ENCODE data around the gene CDX1.
"Not testable (repeated sequence)": the region's sequence is repeated elsewhere in the genome, so short reads cannot be mapped to it uniquely, and the experiment has no call there.

CDX1 gene

DNA sequence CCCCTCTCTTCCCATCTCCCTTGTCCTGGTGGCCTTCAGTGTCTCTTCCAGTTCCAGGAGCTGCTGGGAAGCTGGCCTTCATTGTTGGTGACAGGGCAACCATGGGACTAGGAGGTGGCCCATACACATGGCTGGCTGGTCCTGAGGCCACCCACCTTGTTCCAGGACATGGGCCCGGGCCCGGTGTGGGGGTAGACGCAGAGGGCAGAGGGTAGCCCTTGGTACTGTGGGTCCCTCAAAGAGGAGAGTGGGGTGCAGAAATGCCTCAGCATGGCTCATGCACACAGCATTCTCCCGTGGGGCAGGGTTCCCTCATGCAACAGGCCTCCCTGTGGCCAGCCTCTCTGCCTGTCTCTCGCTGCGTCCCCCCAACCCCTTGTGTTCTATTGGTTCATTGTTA lies 44.1 kb downstream of the CDX1 start:
- DNase-seq = no peak

GRCh38 chr5:150211156-150212030 lies 44.8 kb downstream of the CDX1 start:
- DNase-seq = no peak

GRCh38 chr5:150213530-150213929 lies 47.0 kb downstream of the CDX1 start:
- no peak for DNase-seq

- no peak for DNase-seq
Measured at GRCh38 chr5:150214289-150214688, 47.7 kb downstream of the CDX1 start.

GRCh38 chr5:150215979-150216944 lies 49.7 kb downstream of the CDX1 start:
- DNase-seq = no peak

DNA sequence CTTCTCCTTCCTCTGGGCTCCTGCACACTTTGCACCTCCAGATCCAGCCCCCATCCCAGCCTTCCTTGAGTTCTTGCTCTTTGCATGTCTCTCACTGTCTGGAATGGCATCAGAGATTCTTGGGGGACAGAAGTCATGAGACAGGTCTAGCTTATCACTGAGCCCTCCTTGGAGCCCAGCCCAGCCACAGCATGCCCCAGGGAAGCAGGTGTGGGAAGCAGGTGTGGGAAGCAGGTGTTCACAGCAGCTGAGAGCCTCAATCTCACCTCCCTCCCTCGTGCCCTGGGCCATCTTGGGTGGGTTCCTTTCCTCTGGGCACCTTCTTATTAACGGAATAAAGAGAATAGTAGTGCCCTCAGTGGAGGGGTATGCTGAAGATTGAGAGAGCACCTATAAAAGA lies 50.5 kb downstream of the CDX1 start:
- no peak for DNase-seq

DNA sequence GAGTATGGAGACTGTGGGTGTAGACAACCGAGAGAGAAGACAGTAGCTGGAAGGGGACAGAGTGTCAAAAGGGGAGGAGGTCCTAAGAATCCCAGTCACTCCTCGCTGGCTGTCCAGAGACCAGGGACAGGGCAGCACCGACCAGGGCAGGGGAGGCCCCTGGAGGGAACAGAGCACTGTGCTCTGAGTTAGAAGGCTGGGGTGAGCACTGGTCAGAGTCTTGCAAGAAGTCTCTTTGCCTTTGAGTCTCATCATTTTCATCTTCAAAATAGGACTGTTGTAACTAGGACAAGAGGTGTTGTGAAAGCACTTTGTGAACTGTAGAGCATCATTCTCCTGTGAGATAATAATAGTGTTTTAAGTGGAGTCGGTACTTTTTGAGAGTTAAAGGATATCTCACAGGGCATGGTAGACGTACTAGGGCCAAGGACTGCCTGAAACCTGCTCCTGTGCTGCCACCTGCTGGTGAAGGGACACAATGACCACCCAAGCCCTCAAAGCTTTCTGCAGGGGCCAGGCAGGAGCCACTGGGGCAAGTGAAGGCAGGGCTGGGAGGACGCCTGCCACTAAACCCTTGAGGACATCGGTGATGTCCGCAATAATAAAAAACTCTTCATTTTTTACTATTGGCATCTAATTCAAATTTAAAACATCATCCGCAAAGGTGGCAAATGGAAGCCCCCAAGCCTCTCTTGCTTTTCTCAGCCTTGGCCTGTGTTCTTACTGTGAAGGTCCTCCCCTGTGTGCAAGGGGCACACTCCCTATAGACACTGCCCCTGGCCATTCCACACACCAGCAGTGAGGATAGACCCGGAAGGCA lies 51.5 kb downstream of the CDX1 start:
- DNase-seq = peak; percentile 58

GRCh38 chr5:150218693-150219035 lies 52.1 kb downstream of the CDX1 start:
- no peak for DNase-seq

- no peak for DNase-seq
Measured at GRCh38 chr5:150219142-150219541, 52.6 kb downstream of the CDX1 start.

DNA sequence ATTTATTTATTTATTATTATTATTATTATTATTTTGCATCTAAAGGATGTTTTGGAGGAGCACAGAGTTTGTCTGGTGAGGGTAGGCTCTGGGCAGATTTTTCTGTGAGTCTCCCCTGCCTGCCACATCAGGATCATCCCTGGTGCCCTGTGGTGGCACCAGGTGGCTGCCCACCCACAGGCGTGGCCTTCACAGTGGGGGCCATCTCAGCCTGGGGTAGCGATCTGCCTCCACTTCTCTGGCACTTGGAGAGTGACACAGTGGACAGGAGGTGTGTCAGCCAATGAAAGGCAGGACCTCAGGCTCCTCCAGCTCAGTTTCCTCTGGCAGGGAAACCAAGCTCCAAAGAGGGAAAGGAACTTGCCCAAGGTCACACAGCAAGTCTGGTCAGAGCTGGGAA lies 53.3 kb downstream of the CDX1 start:
- no peak for DNase-seq

- DNase-seq = no peak
Measured at GRCh38 chr5:150221471-150221870, 54.9 kb downstream of the CDX1 start.

- DNase-seq = no peak
Measured at GRCh38 chr5:150222906-150223305, 56.3 kb downstream of the CDX1 start.

DNA sequence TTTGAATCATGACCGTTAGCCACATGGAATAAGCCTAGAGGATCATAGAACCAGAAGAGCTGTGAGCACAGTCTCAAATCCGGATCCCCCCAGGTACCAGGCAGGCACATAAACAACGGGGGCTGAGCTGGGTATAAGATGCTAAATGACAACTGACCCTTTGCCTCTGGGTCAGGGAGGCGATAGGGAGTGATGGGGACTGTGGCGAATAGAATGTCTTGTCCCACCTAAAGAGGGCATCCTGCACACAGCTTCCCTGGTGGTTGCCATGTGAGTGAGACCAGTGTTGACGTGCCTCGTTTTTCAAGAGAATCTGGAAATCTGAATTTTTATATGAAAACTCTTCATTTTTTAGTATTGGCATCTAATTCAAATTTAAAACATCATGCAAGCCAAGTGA lies 56.9 kb downstream of the CDX1 start:
- no peak for DNase-seq

DNA sequence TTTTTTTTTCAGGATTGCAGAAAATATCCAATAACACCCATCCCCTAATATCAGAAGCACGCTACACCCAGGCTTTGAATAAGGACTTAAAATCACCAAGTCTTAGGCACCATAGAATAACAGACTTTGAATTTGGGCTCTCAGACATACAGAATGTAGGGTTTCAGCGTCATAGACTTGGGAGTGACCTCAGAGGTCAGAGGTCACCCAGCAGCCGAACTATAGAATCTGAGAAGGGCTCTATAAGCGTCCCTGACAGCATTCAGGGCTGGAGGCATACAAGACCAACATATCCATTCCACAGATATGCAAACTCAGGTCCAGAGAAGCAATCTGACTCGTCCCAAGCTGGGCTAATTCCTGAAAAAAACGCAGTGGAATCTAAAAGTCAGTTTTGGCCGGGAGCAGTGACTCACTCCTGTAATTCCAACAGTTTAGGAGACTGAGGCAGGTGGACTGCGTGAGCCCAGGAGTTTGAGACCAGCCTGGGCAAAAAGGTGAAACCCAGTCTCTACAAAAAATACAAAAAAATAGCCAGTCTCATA lies 58.0 kb downstream of the CDX1 start:
- DNase-seq = no peak

DNA sequence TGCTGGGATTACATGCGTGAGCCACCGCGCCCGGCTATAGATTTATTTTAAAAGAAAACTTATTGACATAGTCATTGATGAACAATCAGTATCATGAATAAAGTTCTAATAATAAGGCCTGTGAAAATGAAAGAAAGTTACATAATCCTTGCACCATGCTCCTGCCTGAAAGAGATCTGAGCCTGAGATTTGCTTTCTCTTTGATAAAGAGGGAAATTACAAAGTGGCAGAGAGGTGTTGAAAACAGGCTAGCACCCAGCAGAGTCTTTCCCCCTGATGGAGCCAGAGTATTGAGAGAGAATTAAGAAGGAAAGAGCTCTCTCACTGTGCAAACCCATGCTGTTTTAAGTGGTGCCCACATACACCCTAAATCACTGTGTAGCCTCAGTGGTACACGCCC lies 60.5 kb downstream of the CDX1 start:
- DNase-seq = no peak

GRCh38 chr5:150227606-150228273 lies 61.2 kb downstream of the CDX1 start:
- no peak for DNase-seq

DNA sequence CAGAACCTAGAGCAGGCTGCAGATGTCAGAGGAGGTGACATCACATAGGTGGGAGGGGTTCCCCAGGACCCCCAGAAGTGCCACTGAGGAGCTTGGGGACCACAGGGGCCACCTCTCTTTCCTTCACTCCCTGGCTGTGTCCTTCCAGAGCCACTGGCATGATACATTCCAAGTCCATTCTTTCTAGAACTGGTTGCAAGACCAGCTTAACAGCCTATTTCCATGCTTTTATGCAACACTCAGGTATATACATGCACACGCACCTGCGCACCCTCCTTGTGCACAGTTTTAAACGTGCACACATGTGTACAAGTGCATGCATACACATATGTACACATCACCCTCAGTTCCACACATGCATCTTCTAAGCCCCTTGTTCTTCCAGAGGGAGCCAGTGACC lies 63.0 kb downstream of the CDX1 start:
- no peak for DNase-seq

- DNase-seq = no peak
Measured at GRCh38 chr5:150230842-150231241, 64.3 kb downstream of the CDX1 start.

DNA sequence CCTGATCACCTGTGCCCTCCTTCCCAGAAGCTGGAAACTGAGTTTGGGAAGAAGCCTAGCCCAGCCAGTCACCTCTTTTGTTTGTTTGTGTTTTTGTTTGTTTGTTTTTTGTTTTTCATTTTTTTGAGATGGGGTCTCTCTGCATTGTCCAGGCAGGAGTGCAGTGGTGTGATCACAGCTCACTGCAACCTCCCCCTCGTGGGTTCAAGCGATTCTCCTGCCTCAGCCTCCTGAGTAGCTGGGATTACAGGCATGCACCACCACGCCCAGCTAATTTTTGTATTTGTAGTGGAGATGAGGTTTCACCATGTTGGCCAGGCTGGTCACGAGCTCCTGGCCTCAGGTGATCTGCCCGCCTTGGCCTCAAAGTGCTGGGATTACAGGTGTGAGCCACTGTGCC lies 67.1 kb downstream of the CDX1 start:
- not testable (repeated sequence) for DNase-seq
